HG03280 (cell line): Measurements from ENCODE around the gene MCCC2.
"Not testable (repeated sequence)": the region's sequence is repeated elsewhere in the genome, so short reads cannot be mapped to it uniquely, and the experiment has no call there.

Source experiments
- ATAC-seq: cut with Tn5 transposase; IDR thresholded peaks from one replicate; pipeline ENCODE4 v1.9.1; 2021; ENCODE audit warnings: mild to moderate bottlenecking, moderate library complexity; ENCODE audit not compliant: unreplicated experiment

The MCCC2 gene

DNA sequence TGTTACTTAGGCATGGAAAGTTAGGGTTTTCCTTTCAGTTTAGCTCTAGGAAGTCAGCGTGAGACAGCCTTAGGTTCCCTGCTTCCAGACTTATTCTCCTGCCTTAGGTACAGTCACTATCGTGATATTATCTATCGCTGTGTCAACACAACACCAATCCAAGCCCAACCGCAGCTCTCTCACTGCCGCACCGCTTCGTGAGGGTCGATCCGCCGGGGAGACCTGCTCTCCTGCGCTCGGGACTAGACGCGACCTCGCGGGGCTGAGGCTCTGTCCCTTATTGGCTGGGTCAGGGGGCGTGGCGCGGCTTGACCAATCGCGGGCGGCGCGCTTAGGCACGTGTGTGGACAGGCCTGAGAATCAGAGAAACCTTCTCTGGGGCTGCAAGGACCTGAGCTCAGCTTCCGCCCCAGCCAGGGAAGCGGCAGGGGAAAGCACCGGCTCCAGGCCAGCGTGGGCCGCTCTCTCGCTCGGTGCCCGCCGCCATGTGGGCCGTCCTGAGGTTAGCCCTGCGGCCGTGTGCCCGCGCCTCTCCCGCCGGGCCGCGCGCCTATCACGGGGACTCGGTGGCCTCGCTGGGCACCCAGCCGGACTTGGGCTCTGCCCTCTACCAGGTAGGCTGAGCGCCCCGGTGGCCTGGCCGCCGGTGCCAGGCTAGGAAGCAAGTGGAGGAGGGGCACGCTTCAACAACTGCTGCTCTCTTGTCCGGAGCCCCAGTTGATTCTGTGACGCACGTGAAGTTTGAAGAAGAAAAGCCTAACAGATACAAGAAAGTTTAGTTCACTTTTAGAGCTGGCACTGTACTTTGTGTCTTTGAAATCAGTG is at the start of gene MCCC2:
MCCC2 (plus strand) TSS at position 400 of the 825 bp plus-strand sequence; CDS start at position 486, 86 bp downstream.
- peak; percentile 98 for ATAC-seq

DNA sequence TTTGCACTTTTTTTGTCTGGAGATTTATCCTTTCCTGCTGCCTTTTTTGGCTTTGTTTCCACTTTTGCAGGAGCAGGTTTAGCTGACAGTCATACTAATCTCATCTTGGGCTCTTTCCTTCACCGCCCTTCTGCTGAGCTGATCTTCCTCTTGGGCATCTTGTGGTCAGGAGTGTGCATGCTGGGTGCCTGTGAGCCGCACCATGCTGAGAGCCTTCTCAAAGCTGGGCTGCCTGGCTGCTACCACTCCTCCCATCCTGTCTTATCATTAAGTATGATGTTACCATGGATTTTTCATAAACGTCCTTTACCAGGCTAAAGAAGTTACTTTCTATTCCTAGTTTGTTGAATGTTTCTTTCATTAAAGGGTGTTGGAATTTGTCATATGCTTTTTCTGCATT is 49.5 kb upstream of the MCCC2 start:
- ATAC-seq = no peak

DNA sequence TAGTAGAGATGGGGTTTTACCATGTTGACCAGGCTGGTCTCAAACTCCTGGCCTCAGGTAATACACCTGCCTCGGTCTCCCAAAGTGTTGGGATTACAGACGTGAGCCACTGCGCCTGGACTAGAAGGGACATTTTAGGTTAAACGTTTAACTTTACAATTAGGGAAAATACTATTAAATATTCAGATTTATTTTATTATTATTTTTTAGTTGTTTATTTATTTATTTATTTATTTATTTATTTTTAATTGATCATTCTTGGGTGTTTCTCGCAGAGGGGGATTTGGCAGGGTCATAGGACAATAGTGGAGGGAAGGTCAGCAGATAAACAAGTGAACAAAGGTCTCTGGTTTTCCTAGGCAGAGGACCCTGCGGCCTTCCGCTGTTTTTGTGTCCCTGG is 36.3 kb upstream of the MCCC2 start:
- ATAC-seq = not testable (repeated sequence)

DNA sequence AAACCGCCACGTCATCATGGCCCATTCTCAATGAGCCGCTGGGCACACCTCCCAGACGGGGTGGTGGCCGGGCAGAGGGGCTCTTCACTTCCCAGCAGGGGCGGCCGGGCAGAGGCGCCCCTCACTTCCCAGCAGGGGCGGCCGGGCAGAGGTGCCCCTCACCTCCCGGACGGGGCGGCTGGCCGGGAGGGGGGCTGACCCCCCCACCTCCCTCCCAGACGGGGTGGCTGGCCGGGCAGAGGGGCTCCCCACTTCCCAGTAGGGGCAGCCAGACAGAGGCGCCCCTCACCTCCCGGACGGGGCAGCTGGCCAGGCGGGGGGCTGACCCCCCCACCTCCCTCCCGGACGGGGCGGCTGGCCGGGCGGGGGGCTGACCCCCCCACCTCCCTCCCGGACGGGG is 35.6 kb upstream of the MCCC2 start:
- ATAC-seq = not testable (repeated sequence)

DNA sequence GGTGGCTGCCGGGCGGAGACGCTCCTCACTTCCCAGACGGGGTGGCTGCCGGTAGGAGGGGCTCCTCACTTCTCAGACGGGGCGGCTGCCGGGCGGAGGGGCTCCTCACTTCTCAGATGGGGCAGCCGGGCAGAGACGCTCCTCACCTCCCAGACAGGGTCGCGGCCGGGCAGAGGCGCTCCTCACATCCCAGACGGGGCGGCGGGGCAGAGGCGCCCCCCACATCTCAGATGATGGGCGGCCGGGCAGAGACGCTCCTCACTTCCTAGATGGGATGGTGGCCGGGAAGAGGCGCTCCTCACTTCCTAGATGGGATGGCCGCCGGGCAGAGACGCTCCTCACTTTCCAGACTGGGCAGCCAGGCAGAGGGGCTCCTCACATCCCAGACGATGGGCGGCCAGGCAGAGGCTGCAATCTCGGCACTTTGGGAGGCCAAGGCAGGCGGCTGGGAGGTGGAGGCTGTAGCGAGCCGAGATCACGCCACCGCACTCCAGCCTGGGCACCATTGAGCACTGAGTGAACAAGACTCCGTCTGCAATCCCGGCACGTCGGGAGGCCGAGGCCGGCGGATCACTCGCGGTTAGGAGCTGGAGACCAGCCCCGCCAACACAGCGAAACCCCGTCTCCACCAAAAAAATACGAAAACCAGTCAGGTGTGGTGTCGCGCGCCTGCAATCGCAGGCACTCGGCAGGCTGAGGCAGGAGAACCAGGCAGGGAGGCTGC is 35.0 kb upstream of the MCCC2 start:
- not testable (repeated sequence) for ATAC-seq

DNA sequence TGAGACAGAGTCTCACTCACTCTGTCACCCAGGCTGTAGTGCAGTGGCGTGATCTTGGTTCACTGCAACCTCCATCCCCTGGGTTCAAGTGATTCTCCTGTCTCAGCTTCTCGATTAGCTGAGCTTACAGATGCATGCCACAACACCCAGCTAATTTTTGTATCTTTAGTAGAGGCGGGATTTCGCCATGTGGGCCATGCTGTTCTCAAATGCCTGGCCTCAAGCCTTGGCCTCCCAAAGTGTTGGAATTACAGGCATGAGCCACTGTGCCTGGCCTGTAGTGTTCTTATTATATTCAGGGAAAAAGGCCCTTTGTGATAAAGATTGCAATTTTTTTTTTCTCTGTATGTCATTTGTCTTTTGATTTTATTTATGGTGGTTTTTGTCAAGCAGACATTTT is 24.0 kb upstream of the MCCC2 start:
- ATAC-seq = no peak

DNA sequence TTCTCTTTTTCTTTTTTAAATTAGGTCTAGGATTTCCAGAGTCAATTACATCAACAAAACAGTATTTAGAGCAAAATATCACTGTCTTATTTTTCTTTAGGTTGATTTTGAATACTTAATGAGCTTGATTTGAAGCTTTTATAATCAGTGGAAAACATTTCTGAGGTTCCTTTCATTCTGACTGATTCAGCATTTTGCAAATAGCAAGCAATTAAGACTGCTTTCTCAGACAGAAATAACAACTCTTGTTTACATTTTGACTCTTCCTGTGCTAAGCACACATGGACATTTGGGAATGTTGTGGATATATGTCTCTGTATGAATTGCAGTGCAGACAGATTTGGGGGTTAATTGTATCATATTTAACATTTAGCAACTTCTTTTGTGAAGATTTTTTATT is 22.2 kb upstream of the MCCC2 start:
- no peak for ATAC-seq

DNA sequence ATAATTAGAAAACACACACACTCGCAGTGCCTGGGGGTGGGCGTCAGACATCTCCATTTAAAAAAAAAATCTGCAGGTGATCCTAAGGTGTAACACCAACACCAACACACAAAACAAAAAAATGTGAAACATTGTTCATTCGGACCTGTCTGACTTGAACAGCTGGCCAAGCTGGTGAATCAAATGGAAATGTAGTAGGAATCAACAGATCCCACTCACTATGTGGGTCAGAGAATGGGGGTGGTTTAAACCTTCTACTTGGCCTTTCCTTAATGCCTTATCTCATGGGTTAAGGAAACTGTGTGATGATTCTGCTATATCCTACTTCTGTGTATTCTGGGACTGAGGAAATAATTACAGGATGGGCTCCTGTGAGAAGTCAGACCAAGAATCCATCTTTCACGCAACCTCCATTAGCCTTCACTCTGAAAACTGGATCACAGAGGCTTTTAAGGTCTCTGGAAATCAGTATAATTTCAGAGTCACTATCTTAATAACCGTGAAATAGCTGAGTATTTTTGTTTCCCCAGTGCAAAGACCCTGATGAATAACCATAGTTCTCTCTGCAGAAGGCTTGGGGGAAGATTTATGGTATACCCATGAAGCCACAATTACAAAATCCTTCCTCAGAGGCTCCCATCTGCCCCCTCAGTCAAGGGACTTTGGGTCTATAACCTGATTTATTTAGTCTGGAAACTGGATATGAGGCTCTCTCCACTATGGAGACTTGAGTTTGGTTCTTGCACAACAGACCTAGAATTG is 17.2 kb upstream of the MCCC2 start:
- ATAC-seq = no peak

DNA sequence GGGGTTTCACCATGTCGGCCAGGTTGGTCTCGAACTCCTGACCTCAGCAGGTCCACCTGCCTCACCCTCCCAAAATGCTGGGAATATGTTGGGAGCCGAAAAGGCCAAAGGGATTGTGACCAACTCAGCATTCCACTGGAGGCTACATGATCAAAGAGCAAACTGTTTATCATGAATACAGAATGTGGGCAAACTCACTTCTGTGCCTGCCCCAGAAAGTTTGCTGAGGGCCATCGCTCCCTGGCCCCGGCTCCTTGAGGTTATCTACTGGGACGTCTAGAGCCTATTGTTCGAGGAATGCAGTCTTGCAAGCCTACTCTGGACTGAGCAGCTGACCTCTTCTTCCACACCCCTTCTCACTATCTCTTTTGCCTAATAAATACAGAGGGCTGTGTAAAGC is 15.3 kb upstream of the MCCC2 start:
- not testable (repeated sequence) for ATAC-seq

DNA sequence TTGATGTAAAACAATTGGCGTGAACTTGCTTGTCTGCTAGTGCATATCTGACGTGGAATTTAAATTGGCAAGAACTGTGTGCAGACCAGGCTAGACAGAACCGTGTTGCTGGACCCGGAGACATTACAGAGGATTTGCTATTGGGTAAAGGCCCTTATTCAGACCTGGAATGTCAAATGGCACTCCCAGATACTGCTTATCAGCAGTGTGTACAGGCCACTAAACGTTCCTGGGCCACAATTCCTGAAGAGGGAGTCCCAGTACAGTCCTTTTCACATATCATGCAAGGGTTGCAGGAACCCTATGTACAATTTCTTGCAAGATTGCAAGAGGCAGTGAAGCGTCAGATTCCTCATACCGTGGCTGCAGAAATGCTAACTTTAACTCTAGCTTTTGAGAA is 13.5 kb upstream of the MCCC2 start:
- ATAC-seq = no peak

DNA sequence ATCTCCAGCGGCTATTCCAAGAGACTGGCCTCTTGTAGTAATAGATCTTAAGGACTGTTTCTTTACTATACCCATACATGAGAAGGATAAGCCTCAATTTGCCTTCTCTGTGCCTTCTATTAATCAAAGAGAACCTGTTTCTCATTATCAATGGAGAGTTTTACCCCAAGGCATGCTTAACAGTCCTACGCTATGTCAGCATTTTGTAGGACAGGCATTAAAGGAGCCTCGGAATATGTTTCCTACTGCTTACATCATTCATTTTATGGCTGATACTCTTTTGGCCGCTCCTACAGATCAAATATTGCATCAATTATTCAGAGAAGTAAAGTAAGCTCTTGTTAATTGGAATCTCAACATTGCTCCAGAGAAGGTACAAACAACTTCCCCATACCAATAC is 11.6 kb upstream of the MCCC2 start:
- ATAC-seq = not testable (repeated sequence)

DNA sequence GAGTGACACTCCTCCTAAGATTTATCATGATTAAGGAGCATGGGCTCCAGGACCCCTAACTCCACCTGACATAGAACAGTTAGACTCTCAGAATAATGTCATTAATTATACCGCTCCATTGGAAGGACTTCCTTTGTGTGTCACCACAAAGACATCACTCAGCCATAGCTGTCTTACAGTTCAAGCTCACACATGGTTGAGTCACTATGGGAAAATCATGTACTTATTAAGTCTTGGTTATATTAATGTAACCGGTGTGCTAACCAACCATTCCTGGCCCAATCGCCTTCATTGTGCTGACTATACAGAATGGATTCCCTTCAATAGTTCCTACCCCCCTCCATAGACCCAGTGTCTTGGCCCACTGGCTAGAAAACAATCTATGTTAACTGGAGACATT is 10.9 kb upstream of the MCCC2 start:
- no peak for ATAC-seq

DNA sequence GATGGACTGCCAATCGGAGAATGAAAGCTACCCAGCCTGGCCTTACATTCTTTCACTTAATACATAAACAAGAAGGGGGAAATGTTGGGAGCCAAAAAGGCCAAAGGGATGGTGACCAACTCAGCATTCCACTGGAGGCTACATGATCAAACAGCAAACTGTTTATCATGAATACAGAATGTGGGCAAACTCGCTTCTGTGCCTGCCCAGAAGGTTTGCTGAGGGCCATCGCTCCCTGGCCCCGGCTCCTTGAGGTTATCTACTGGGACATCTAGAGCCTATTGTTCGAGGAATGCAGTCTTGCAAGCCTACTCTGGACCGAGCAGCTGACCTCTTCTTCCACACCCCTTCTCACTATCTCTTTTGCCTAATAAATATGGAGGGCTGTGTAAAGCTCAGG is 9.3 kb upstream of the MCCC2 start:
- ATAC-seq = not testable (repeated sequence)

DNA sequence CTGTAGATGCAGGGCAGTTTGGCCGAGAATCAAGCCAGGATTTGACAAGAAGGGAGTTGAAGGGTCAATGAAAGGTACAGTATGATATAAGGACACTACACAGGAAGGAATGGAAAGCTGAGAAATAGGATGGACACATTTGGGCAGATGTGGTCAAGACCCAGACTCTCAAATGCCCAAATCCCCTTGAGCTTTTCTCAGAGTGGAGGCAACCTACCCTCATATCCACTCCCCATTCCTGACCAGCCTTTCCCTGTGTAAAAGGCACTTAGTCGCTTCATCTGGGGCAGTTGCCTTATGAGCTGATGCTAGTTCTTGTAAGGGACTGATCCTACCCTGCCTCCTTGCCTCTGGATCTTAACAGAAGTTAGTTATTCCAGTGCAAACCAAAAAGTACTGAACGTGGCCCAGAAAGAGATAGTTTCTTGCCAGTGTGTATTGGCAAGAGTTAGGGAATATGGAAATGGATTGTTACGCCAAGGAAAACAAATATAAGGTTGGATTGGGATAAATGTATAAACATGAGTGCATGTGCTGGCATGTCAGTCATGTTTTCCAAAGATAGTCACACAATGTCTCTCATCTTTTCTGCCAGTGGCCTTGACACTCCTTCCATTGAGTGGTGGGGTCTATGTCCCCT is 4.1 kb upstream of the MCCC2 start:
- no peak for ATAC-seq

DNA sequence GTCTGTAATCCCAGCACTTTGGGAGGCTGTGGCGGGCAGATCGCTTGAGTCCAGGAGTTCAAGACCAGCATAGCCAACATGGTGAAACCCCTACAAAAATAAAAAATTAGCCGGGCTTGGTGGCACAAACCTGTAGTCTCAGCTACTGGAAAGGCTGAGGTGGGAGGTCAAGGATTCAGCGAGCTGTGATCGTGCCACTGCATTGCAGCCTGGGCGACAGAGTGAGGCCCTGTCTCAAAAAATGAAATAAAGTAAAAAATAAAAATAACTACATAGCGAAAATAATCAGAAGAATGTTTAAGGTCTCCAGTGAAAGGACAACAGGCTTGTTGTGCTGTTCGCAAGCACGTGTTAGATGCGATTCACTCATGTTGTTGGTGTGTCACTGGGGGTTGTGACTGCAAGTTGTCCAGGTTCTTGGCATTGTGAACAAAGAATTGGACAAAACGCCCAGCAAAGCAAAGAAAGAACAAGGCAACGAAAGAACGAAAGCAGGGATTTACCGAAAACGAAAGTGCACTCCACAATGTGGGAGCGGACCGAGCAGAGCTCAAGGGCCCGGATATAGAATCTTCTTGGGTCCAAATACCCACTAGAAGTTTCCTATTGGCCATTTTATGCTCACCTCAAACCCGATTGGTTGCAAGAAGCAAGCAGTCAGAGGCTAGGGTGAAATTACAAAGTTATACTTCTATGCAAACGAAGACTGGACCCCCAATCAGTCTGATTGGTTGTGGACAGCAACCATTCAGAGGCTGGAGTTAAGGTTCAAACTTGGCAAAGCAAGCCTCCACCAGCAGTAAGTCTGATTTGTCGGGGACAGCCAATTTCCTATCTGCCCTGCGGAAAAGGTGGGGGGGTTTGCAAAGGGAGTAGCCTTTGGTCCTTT is 844 bp upstream of the MCCC2 start:
- ATAC-seq = no peak

DNA sequence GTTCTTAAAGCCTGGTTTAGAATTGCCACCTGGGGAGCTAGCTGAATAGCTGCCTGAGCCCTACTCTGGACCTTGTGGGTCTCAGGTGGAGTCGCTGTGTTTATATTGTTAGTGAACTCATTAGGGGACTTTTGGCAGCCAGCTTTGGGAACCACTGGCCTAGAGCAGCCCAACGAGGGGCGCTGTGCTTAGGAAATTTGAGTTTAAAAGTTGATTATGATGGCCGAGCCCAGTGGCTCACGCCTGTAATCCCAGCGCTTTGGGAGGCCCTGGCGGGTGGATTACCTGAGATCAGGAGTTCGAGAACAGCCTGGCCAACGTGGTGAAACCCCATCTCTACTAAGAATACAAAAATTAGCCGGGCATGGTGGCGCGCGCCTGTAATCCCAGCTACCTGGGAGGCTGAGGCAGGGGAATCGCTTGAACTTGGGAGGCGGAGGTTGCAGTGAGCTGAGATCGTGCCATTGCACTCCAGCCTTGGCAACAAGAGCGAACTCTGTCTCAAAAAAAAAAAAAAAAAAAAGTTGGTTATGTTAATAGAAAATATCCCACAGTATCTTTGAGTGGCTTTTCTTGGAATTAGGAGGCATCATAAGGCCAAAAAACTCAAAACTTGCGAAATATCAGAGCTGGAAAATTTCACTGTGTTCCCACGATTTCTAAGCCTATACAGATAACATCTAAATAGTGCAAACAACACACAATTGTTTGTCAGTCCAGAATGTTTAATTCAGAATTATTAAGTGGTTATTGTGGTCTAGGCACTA is 809 bp downstream of the MCCC2 start:
- ATAC-seq = peak; percentile 2

DNA sequence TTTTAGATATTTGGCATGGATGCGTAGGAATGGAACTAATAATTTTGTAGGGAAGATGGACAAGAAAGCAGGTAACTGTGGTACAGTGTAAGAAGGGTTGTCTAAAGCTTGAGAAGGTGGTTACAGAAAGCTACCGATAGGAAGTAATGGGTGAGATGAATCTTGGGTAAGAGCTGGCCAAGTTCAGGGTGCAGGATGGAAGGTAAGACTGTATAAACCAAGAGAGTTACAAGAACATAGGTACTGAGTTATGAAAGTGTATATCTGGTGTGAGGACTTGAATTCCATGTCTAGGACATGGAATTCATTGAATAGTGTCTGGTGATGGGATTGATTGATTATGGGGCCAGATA is 1.4 kb downstream of the MCCC2 start:
- ATAC-seq = no peak

DNA sequence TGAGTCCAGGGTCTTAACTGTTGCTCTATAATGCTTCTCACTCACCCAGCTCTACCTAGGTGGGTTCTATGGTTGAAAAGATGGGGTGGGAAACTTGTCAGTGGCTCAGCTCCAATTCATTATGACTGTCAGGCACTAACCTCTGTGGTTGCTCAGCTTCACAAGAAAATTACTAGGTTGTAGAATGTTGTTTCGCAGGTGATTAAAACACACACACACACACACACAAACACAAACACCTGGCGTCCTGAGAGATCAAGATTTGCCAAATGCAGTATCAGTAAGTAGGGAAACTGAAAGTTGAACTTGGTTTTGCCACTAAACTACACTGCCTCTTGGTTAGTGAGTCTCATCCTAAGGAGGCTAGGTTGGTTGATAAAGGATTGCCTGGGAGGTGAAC is 2.8 kb downstream of the MCCC2 start:
- no peak for ATAC-seq

DNA sequence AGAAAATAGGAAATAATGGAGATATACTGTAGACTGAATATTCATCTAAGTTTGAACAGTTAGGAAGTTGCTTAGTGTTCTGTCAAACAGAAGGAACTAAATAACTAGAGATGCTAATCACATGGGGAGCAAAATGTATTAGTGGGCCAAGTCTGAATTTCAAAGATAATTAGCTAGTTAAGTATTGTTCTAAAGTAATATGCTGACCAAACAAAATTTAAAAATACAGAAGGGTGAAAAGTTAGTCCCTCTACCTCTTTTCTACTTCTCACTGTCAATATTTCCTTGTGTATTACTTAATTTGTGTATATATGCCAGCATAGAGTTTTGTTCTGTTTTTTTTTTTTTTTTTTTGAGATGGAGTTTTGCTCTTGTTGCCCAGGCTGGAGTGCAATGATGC is 4.0 kb downstream of the MCCC2 start:
- ATAC-seq = no peak
